Prostate gland (tissue), 2 donors: ENCODE measurements around the gene FMN2.

Experiments
- POLR2A ChIP-seq: fragments of 450-650 bp; IDR thresholded peaks from one replicate; pipeline ENCODE4 v1.6.1; 2016; ENCODE audit warnings: antibody characterized with exemption, mild to moderate bottlenecking
- POLR2AphosphoS5 ChIP-seq: sonication (generic); formaldehyde crosslinking; IDR thresholded peaks from one replicate; pipeline ENCODE4 v1.6.1; 2017; ENCODE audit warnings: antibody characterized with exemption
- TF ChIP-seq, protein P1 (sequence below), 4 experiments: fragments of 200-600 bp in 2 of 4; fragments of 450-650 bp in 2 of 4; sonication (generic) in 2 of 4; IDR thresholded peaks; 1 replicate in 3 of 4; 2 replicates in 1 of 4; pipeline ENCODE4 v1.5.1; 2016 to 2019; ENCODE audit warnings: antibody characterized with exemption in 4 of 4, mild to moderate bottlenecking in 2 of 4, moderate library complexity in 2 of 4

GRCh38 chr1:240506176-240506575, 414.5 kb downstream of the FMN2 start:
- TF ChIP-seq, protein P1, sequence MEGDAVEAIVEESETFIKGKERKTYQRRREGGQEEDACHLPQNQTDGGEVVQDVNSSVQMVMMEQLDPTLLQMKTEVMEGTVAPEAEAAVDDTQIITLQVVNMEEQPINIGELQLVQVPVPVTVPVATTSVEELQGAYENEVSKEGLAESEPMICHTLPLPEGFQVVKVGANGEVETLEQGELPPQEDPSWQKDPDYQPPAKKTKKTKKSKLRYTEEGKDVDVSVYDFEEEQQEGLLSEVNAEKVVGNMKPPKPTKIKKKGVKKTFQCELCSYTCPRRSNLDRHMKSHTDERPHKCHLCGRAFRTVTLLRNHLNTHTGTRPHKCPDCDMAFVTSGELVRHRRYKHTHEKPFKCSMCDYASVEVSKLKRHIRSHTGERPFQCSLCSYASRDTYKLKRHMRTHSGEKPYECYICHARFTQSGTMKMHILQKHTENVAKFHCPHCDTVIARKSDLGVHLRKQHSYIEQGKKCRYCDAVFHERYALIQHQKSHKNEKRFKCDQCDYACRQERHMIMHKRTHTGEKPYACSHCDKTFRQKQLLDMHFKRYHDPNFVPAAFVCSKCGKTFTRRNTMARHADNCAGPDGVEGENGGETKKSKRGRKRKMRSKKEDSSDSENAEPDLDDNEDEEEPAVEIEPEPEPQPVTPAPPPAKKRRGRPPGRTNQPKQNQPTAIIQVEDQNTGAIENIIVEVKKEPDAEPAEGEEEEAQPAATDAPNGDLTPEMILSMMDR (IDR thresholded peaks at IDR 0.05) = no peak
- TF ChIP-seq POLR2A = no peak
- no peak for TF ChIP-seq POLR2AphosphoS5
